A673 (cell line): Measurements from ENCODE around the gene SOWAHD. TPM values are rescaled to one million over a fixed set of nuclear protein-coding genes. Genes with fewer than 3 reads are reported as not detected.

ENCODE experiments used
- BruUV-seq: library from RNA; stranded (reverse); fragments of 400-500 nt; replicated peaks from 2 replicates; lab custom pipeline; 2021; lab: Mats Ljungman, UMichigan
- CTCF ChIA-PET: fragments of 300-600 bp; sonication (Branson Sonifier 250); formaldehyde crosslinking; loops from one replicate; lab custom pipeline; 2022; ENCODE audit warnings: antibody characterized with exemption; lab: Charles Lee
- POLR2A ChIA-PET: fragments of 300-600 bp; sonication (Branson Sonifier 250); formaldehyde crosslinking; loops from one replicate; lab custom pipeline; 2022; ENCODE audit warnings: antibody characterized with exemption; ENCODE audit not compliant: low non-redundant PET; lab: Charles Lee
- DNase-seq: peaks from one replicate; pipeline ENCODE4 v3.0.0-alpha.2; 2015; ENCODE audit warnings: low spot score
- H3K27ac ChIP-seq: fragments of 200-600 bp; sonication (generic); 2 replicates; pipeline ENCODE4 v1.5.1; 2016; ENCODE audit warnings: mixed run types, low read depth, mild to moderate bottlenecking, mixed read lengths, antibody characterized with exemption, low read length; ENCODE audit not compliant: poor library complexity, severe bottlenecking
- H3K27me3 ChIP-seq: fragments of 200-600 bp; sonication (generic); replicated peaks from 2 replicates; pipeline ENCODE4 v1.6.1; 2017; ENCODE audit warnings: mixed run types, low read depth, mild to moderate bottlenecking, mixed read lengths, antibody characterized with exemption, low read length; ENCODE audit not compliant: insufficient read depth, poor library complexity
- H3K36me3 ChIP-seq: fragments of 200-600 bp; sonication (generic); 2 replicates; pipeline ENCODE4 v1.6.1; 2016; ENCODE audit warnings: mixed run types, mild to moderate bottlenecking, mixed read lengths, antibody characterized with exemption, low read length; ENCODE audit not compliant: insufficient read depth, poor library complexity, severe bottlenecking
- H3K4me1 ChIP-seq: fragments of 200-600 bp; sonication (generic); 2 replicates; pipeline ENCODE4 v1.6.1; 2017; ENCODE audit warnings: mixed run types, mild to moderate bottlenecking, mixed read lengths, antibody characterized with exemption, low read length; ENCODE audit not compliant: insufficient read depth, poor library complexity, severe bottlenecking
- H3K4me3 ChIP-seq: fragments of 200-600 bp; sonication (generic); 2 replicates; pipeline ENCODE4 v1.5.1; 2016; ENCODE audit warnings: low read depth, mixed run types, mild to moderate bottlenecking, mixed read lengths, low read length; ENCODE audit not compliant: poor library complexity, severe bottlenecking
- H3K9me3 ChIP-seq: fragments of 200-600 bp; sonication (generic); 2 replicates; pipeline ENCODE4 v1.6.1; 2016; ENCODE audit warnings: mixed run types, low read depth, mild to moderate bottlenecking, mixed read lengths, antibody characterized with exemption, low read length; ENCODE audit not compliant: poor library complexity, severe bottlenecking
- CTCF ChIP-seq: fragments of 300-800, 200-600 bp; sonication (generic); conservative IDR thresholded peaks from 2 replicates; pipeline ENCODE4 v1.5.1; 2017; ENCODE audit warnings: low read depth, mild to moderate bottlenecking, antibody characterized with exemption, low read length, moderate library complexity, mixed read lengths
- EZH2 ChIP-seq: fragments of 200-600 bp; sonication (generic); IDR thresholded peaks from 2 replicates; pipeline ENCODE4 v1.6.1; 2017; ENCODE audit warnings: borderline replicate concordance, low read depth, mild to moderate bottlenecking, mixed read lengths, antibody characterized with exemption, low read length; ENCODE audit not compliant: poor library complexity, severe bottlenecking
- intact Hi-C: fragments of 100-400 bp; cut with micrococcal nuclease; formaldehyde crosslinking; loops from one replicate; pipeline ENCODE4 v1.10.0; 2022; ENCODE audit not compliant: unreplicated experiment
- total RNA-seq: library from RNA; stranded (reverse); gene quantifications from 2 replicates; pipeline ENCODE4 v1.2.3, GENCODE V29; 2021

The SOWAHD gene
- total RNA-seq, 1 experiment from 2014 or later: not detected

- POLR2A ChIA-PET: no interaction called here
- H3K4me1 ChIP-seq: no peaks in the 10 kb centered on the region
- H3K4me3 ChIP-seq: no peak overlapping the region
- no peaks in the 10 kb centered on the region for H3K9me3 ChIP-seq
- no peak overlapping the region for H3K27ac ChIP-seq
- BruUV-seq: no TSS peak
- intact Hi-C loops: no loop called here
- no peak for DNase-seq
- no peaks in the 10 kb centered on the region for H3K36me3 ChIP-seq
- no peaks in the 10 kb centered on the region for H3K27me3 ChIP-seq
- CTCF ChIA-PET: no interaction called here
- TF ChIP-seq CTCF (no peak), EZH2 (no peak)
Measured at GRCh38 chrX:119757646-119757978, 776 bp upstream of the SOWAHD start.

- Histone ChIP-seq H3K4me3 (peak overlapping the region; percentile 55), H3K27ac (no peak overlapping the region), H3K4me1 (no peaks in the 10 kb centered on the region), H3K27me3 (no peaks in the 10 kb centered on the region), H3K36me3 (no peaks in the 10 kb centered on the region), H3K9me3 (no peaks in the 10 kb centered on the region)
- ChIA-PET POLR2A (no interaction called here), CTCF (interaction anchor here (0.5 to 1.1 kb wide), 4 partner anchors 33 to 360 kb away, joined by 5 to 11 read pairs (median 7); partner anchors contain the start of genes RPL39 and SLC25A43)
- BruUV-seq: no TSS peak
- intact Hi-C loops: no loop called here
- DNase-seq: peak; percentile 40
- no peak for TF ChIP-seq EZH2
- no peak for TF ChIP-seq CTCF
Measured at GRCh38 chrX:119758731-119759247, 401 bp downstream of the SOWAHD start.

- H3K4me1 ChIP-seq: no peaks in the 10 kb centered on the region
- peak overlapping the region; percentile 55 for H3K4me3 ChIP-seq
- no peak for TF ChIP-seq EZH2
- TF ChIP-seq CTCF: no peak
- intact Hi-C loops: no loop called here
- no peaks in the 10 kb centered on the region for H3K36me3 ChIP-seq
- BruUV-seq: no TSS peak
- H3K27ac ChIP-seq: no peak overlapping the region
- no peaks in the 10 kb centered on the region for H3K9me3 ChIP-seq
- ChIA-PET CTCF (interaction anchor here (0.5 to 0.6 kb wide), 3 partner anchors 85 to 360 kb away, joined by 5 to 11 read pairs (median 6); partner anchors contain the start of gene SLC25A43), POLR2A (no interaction called here)
- DNase-seq: no peak
- H3K27me3 ChIP-seq: no peaks in the 10 kb centered on the region
Measured at GRCh38 chrX:119759248-119759766, 919 bp downstream of the SOWAHD start.
